ENCODE data around the gene LRRFIP1.
A peak's percentile ranks its signal among the peaks of the same experiment; 100 is the strongest.

The LRRFIP1 gene

DNA sequence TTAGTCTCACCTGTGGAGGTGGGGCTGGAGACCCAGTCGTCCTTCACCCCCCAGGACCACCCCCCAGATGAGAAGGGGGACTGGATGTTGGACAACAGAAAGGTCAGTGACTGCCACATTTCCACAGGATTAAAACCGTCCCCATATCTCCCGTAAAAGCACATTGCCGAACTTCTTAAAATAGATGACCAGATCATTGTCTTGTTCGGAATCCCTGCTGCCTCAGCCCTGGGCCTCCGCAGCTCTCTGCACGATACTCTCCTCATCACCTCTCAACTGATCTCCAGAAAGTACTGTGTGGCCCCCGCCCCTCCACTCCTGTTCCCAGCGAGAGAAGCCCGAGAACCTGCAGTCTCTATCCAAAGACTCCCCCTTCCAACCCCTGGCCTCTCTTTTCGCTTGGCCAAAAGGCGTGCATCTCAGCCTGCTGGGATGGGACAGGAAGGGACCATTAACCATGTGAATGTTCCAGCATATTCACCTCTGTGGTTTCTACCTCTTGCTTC is 13.2 kb downstream of the LRRFIP1 start:
- no peak for DNase-seq

DNA sequence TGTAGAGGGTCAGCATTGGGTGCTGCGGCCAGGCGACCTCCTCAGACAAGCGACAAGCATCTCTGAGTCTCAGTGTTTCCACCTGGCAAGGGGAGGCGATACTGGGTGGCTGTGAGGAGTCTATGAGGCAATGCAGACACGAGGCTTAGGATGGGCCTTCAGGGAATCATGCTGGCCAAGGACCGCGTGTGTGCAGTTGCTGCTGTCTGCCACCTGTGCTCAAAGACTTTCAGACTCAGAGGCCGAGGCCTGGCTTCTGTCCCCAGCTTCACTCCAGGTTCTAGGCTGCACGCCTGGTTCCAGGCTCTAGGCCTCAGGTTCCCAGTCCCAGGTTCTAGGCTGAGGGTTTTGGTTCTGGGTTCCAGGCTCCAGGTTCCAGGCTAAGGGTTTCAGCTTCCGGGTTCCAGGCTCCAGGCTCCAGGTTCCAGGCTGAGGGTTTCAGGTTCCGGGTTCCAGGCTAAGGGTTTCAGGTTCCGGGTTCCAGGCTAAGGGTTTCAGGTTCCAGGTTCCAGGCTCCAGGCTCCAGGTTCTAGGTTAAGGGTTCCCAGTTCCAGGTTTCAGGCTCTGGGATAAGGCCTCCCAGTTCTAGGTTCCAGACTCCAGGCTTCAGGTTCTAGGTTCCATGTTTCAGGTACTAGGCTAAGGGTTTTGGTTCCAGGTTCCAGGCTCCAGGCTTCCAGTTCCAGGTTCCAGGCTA is 14.8 kb downstream of the LRRFIP1 start:
- DNase-seq = no peak

DNA sequence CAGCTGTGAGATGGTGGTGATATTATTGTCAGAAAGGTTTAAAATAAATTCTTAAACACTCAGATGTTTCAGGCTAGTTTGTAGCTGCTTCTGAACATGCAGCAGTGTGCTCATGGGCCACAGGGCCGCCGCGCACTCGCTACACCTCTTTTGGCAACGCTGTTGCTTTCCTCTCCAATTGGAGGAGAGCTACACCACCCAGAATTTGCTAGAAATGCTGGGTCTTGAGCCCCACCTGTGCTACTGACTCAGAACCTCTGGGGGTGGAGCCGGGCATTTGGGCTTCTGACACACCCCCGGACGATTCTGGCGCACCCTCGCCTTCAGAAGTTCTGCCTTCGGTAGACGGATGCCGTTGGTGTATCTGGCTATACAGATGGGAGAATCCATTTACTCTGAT is 15.7 kb downstream of the LRRFIP1 start:
- DNase-seq = no peak

DNA sequence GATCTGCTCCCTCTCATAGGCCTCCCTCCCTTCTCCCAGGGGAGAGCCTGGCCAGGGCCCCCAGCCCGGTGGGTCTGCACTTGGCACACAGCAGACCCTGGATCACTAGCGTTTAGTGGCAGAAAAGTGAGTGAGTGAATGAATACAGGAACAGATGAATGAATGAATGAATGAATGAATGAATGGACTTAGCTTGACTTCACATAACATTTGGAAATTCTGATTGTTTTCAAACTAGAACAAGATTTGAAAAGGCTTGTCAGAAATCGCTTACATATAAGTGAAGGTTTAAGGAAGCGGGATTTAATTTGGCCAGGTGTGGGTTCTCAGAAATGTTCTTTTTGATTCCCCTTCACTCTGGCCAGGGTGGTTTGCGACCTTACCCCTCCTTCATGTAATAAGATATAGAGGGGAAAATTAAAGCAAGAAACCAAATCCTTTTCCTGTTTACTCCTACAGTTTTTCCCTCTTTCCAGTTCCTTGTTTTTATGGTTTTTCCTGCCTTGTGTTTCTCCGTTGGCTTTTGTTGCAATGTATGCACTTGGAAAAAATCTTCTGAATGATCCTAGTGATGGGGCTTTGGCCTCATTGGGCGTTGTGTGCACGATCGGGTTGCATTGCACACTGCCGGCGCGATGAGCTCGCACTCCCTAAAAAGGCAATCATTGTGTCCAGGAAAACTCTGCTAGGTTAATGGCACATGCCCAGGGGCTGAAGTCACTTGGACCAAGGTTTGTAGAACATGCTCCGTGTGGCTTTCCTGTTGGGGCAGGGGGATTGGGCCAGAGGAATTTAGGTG is 16.4 kb downstream of the LRRFIP1 start:
- DNase-seq = no peak

DNA sequence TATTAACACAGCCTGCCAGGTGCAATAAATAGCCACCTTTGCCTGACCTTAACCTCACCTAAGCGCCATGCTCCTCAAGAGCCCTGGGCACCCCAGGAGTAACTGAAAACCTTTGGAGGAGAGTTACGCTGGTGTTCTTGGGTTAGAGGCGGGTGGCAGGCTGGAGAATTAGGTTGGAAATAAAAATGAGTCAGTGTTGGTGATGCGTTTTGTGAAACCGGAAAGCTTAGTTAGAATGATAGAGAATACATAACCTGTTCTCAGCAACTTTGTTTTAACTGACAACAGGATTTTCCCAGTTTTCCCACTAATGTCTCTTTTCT is 17.0 kb downstream of the LRRFIP1 start:
- DNase-seq = no peak

DNA sequence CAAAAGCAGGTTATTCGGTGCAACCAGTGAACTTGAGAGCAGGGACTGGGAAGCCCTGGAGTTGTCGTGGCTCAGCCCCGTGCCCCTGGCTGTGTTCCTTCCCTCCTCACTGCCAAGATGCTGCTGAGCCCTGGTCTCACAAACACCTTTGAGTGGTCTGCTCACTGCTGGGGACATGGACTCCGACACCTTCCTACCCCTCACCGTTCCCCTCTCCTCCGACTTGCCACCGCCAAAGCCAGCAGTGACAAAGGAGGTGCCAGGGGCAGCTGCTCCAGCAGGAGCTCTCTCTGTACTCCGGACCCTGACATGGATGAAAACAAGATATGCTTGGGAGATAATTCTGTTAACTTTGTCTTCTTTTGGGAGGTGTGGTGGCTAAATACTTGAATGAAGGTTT is 17.9 kb downstream of the LRRFIP1 start:
- DNase-seq = no peak

DNA sequence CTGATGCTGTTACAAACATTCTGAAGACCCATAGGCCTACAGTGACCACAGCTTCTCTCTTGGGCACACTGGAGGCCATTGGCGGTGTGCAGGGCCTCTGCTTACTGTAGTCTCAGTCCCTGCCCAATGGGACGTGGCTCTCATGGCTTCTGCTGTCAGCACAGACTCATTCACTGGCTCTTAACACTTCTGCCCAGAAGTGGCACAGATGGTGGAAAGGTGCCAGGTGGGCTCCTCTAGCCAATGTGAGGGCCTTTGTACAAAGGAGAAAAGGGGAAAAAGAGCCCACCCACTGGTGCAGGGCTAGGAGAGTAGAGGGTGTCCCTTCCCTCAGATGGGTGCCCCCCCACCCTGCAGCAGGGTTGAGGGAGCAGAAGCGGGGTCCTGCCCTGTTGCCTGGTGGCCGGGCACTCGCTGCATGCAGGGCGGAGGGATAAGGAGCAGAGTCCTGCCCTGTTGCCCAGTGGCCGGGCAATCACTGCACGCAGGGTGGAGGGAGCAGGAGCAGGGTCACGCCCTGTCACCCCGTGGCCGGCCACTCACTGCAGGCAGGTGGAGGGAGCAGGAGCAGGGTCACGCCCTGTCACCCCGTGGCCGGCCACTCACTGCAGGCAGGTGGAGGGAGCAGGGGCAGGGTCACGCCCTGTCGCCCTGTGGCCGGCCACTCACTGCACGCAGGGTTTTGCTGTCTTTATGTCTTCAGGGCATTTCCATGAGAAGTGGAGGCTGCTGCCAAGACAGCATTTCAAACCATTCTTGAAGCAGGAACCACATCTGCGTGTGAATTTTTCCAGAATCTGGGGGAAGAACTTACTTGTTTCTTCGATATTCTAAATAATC is 20.0 kb downstream of the LRRFIP1 start:
- no peak for DNase-seq

DNA sequence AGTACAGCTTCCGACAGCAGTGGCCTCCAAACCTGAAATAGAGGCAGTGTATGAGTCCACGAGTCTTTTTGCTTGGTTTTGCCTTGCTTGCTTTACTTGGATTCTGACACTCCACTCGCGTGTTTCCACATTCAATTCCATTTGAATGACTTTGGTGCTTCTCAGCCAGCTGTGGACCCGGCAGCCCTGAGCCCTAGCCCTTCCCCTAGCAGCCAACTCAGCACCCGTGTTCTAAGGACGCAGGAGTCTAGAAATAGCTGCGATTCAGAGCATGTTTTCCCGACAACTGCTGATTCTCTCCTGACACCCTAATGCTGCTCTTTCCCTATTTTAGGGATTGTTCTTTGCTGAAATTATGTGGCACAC is 20.6 kb downstream of the LRRFIP1 start:
- DNase-seq = no peak

DNA sequence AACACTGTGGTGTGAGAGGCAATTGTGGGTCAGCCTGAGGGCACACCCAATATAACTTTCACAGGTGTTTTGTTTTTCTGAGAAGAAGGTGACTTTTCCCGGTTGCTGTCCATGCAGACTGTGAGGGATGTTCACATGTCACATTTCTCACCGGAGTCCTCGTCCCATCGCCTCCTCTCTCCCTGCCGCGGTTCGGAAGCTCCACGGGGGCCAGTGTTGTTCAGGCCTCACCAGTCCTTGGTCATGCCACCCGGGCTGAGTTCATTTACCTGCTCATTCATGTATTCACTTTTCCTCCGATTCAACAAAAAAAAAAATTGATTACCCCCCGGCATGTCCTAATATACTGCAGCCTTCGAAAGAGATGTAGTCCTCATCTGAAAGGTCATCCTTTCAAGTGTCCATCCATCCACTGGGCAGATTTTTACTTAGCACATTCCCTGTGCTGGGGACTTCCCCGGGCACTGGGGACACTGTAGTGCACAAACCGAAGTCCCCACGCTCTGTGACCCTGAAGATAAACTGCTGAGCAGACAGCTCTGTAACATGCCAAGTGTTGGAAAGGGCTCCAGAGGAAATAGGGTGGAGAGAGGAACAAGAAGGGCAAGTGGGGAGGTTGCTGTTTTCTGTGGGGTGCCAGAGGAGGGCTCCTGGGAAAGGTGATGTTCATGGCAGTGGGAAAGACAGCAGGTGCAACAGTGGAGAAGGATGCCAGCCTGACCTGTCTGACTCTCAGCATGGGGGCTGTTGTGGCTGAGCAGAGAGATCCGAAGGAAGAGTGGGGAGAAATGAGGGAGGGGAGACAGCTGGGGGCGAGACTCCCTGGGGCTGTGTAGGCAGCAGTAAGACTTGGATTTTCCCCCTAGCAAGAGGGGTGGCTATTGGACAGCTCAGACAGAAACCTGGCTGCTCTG is 22.4 kb downstream of the LRRFIP1 start:
- no peak for DNase-seq

DNA sequence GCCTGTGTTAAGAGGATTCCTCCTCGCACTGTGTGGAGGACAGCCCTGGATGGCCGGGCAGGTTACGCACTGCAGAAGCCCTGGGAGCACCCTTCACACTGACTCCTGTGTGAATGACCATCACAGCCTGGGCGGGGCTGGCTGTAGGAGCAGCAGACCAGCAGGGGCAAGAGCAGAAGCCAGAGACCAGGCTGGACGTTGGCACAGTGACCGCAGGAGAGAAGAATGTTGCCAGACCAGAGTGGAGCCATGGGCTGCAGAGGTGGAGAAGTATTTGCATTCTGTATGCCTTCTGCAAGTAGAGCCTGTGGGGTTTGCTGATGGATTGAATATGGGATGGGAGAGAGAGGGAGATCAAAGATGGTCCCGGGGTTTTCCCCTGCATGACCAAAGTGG is 23.1 kb downstream of the LRRFIP1 start:
- no peak for DNase-seq

DNA sequence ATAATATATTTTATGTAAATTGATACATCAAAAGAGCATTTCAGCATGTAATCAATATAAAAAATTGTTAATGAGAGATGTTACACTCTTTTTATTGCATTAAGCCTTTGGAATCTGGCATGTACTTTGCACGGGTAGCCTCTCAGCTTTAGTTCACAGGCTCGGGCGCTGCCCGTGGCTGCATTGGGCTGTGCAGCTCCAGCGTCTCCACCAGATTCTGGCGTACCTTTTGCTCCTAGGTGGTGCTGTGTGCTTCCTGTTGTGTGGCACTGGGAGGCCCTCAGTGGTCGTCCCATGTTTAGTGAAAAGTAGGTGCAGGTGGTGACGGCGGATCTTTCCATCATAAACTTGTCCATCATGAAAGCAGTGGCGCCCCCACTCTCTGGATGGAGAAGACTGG is 24.4 kb downstream of the LRRFIP1 start:
- no peak for DNase-seq

DNA sequence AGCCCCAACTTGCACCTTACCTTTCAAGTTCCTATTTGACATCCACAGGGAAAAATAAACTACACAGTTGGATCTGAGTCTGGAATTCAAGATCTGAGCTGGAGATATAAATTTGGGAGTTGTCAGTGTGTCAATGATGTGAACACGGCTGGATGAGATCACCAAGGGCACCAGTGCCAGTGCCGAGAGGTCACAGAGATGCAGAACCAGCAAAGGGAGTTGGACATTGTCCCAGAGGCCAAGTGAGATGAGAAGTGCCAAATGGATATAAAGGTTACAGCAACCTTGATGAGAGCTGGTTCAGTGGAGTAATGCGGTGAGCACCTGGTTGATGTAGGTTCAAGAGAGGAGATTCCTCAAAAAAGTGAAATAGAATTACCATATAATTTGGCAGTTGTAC is 24.8 kb downstream of the LRRFIP1 start:
- DNase-seq = no peak

DNA sequence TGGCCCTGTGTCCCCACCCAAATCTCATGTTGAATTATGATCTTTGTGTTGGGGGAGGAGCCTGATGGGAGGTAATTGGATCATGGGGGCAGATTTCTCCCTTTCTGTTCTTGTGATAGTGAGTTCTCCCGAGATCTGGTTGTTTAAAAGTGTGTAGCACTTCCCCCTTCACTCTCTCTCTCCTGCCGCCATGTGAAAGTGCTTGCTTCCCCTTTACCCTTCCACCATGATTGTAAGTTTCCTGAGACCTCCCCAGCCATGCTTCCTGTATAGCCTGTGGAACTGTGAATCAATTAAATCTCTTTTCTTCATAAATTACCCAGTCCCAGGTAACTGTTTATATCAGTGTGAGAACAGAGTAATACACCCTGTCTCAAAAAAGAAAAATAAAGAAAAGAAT is 25.5 kb downstream of the LRRFIP1 start:
- no peak for DNase-seq

DNA sequence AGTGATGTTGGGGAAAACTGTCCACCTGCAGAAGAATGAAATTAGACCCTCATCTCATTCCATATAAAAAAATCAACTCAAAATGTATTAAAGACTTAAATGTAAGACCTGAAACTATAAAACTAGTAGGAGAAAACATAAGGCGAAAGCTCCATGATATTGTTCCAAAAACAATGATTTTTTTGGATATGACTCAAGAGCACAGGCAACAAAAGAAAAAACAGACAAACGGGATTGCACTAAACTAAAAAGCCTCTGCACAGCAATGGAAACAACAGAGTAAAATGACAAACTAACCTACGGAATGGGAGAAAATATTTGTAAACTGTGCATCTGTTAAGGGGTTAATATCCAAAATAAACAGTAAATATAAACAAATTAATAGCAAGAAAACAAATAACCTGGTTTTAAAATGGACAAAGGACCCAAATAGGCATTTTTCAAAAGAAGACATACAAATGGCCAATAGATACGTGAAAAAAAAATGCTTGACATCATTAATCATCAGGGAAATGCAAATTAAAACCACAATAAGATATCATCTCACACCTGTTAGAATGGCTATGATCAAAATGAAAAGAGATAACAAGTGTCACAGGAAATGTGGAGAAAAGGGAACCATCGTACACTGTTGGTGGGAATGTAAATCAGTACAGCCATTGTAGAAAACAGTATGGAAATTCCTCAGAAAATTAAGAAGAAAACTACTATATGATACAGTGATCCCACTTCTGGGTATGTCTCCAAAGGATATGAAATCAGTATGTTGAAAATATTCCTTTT is 26.6 kb downstream of the LRRFIP1 start:
- no peak for DNase-seq

DNA sequence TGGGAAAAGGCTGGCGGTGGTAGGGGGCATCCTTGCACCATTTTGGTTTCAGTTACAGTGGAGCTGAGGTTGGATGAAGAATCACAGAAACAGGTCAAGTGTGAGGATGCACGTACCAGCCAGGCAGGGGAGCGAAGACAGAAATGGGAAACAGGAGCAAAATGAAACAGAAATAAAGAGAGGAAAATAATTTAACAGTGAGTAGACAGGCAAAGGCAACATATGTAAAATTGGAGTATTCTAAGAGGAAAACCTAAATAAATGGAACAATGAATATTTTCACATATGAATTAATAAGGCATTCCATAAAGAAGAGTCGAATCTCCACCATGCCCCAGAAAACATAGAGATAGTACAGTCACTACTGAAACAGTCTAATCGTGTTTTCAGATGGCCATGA is 29.7 kb downstream of the LRRFIP1 start:
- no peak for DNase-seq

DNA sequence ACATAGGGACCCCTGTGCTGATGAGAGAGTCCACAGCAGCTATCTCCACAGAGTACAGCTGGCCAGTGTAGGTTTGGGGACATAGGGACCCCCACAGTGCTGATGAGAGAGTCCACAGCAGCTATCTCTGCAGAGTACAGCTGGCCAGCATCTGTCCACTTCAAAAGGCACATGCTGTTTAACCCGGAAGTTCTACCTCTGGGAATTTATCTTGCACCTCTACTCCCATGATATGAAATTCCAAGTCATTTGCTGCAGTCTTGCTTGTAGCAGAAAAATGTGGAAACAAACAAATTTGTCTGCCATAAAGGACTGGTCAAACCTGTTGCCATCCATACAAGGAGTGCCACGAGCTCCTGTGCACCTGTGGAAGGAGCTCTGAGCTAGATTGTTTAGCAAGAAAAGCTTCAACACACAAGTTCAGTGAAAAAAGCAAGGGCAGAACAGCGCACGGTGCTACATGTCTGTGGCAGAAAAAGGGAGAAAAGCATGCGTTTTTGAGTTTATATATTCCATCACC is 33.1 kb downstream of the LRRFIP1 start:
- no peak for DNase-seq

DNA sequence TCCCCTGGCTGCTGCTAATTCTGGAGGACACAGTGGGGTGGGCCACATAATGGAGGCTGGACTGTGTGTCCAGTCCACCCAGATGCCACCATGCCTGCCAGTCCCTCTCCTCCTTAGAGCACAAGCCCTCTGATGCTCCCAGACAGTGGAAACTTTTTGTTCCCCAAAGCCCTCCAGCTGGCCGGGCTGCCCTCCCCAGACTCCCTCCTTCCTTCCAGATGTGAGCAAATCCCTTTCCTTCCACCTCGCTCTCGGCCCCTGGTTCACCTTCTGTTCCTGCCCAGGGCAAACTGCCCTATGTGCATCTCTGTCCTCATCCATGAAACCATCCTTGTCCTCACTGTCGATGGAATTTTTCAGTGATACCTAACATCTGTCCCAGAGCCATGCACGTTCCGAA is 33.9 kb downstream of the LRRFIP1 start:
- DNase-seq = no peak

DNA sequence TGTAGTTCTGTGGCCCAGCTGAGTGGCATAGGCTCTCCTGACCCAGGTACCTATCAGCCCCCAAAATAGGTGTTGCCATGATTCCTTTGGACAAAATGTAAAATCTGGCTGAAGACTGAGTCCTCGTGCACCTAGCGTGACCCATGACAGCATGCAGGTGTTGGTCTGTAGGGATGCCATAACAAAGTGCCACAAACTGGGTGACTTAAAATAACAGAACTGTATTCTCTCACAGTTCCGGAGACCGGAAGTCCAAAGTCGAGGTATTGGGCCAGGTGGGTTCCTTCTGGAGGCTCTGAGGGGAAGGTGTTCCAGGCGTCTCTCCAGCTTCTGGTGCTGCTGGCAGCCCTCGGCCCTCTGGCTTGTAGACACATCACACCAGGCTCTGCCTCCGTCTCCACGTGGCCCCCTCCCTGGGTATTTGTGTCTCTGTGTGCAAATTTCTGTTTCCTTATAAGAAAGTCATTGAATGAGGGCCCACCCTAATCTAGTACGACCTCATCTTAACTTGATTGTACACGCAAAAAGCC is 34.5 kb downstream of the LRRFIP1 start:
- DNase-seq = no peak

DNA sequence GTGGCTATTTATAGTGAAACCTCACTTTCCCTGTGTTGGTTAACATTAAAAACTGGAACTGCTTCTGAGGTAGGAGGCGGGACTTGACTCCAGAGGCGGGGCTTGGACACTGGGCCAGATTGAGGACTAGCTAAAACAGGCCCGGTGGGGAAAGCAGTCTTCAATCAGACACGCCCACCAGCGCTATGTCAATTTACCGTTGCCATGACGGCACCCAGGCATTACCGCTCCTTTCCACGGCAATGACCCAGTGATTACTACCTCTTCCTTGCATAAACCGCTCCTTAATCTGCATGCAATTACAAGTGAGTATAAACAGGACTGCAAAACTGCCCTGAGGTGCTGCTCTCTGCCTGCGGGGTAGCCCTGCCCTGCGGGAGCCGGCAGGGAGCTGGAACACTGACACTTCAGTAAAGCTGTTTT is 35.3 kb downstream of the LRRFIP1 start:
- DNase-seq = peak; percentile 46

DNA sequence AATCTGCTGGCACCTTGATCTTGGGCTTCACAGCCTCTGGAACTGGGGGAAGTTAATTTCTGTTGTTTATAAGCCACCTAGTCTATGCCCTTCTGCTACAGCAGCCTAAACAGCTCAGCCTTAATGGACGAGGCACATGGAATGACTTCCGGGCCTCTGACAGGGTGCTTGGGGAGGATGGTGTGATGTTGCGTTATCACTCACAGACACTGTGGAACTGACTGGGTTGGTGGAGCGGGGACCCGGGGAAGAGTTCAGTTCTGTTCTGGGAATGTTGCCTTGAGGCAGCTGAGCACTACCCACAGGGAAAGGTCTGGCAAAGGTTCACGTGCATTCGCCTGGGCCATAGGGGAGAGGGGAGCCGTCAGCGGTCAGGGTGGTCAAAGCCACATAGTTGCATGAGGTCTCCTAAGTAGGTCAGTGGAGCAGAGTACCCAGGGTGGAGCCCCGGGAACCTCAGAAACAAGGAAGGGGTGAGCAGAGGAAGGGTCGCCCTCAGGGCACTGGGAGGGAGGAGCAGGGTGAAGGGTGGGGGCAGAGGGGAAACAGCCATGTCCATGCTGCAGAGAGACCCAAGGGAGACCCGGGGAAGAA is 36.2 kb downstream of the LRRFIP1 start:
- DNase-seq = no peak

DNA sequence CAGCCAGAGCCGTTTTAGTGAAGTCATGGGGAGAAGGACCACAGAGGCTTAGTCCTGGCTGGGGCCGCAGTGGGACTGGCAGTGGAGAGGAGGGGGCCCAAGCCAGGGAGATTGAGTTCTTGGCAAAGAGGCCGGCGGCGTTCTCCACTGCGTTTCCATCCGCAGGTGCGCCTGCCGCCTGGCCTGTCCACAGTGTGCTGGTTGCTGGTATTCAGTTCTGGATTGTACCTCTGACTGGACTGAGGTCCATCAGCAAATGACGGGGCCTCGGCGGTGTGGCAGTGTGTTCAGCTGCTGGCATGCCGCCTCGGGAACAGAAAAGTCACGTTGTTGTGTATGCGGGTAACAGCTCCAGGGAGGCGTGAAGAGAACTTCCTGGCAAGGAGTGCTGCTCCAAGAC is 36.8 kb downstream of the LRRFIP1 start:
- no peak for DNase-seq
